Myocyte (in vitro differentiated cells): ENCODE measurements around the gene HOXA11. TPM values are rescaled to one million over a fixed set of nuclear protein-coding genes. Genes with fewer than 3 reads are reported as not detected.

Experiments
- DNase-seq: peaks from one replicate; pipeline ENCODE4 v3.0.0-alpha.2; 2012; ENCODE audit warnings: low read depth
- total RNA-seq: library from RNA; depleted of rRNA; stranded (reverse); fragments of >200 nt; gene quantifications from 2 replicates; pipeline ENCODE4 v1.2.3, GENCODE V29; 2014

Gene HOXA11
- total RNA-seq, 1 donor from 2014 or later = 1.7 TPM

GRCh38 chr7:27182285-27182841 lies 2.7 kb downstream of the HOXA11 start:
- no peak for DNase-seq

GRCh38 chr7:27181795-27182275 lies 3.2 kb downstream of the HOXA11 start:
- DNase-seq = no peak

GRCh38 chr7:27180431-27181420 lies 4.3 kb downstream of the HOXA11 start:
- DNase-seq = no peak

GRCh38 chr7:27179503-27180430 lies 5.3 kb downstream of the HOXA11 start:
- peak; percentile 83 for DNase-seq

GRCh38 chr7:27179030-27179429 lies 6.0 kb downstream of the HOXA11 start:
- no peak for DNase-seq

GRCh38 chr7:27178366-27178765 lies 6.7 kb downstream of the HOXA11 start:
- no peak for DNase-seq

GRCh38 chr7:27177795-27178320 lies 7.2 kb downstream of the HOXA11 start:
- DNase-seq = no peak

- no peak for DNase-seq
Measured at GRCh38 chr7:27176962-27177794, 7.9 kb downstream of the HOXA11 start.

GRCh38 chr7:27176524-27176845 lies 8.5 kb downstream of the HOXA11 start:
- no peak for DNase-seq

- no peak for DNase-seq
Measured at GRCh38 chr7:27175626-27176523, 9.2 kb downstream of the HOXA11 start.

GRCh38 chr7:27174874-27175625 lies 10.0 kb downstream of the HOXA11 start:
- no peak for DNase-seq

GRCh38 chr7:27173956-27174873 lies 10.8 kb downstream of the HOXA11 start, which contains the start of gene HOXA10:
TSS of gene HOXA10 (minus strand) at chr7:27174320. CDS start at chr7:27174306, 14 bp downstream.
- peak; percentile 44 for DNase-seq

GRCh38 chr7:27173511-27173955 lies 11.5 kb downstream of the HOXA11 start:
- DNase-seq = no peak

GRCh38 chr7:27172823-27173510 lies 12.1 kb downstream of the HOXA11 start:
- DNase-seq = peak; percentile 77

- DNase-seq = no peak
Measured at GRCh38 chr7:27172315-27172774, 12.7 kb downstream of the HOXA11 start.

GRCh38 chr7:27171637-27172314 lies 13.3 kb downstream of the HOXA11 start:
- DNase-seq = no peak
